Fibroblast of the aortic adventitia (primary cell): ENCODE data around the gene SMIM8. TPM values are rescaled to one million over a fixed set of nuclear protein-coding genes. Genes with fewer than 3 reads are reported as not detected.

Experiments
- DNase-seq: peaks from one replicate; pipeline ENCODE4 v3.0.0-alpha.2; 2010; ENCODE audit warnings: low read depth
- H3K4me3 ChIP-seq: 2 replicates; pipeline ENCODE4 v1.5.1; 2011; ENCODE audit warnings: low read depth, mild to moderate bottlenecking, control low read depth, low read length, moderate library complexity
- CTCF ChIP-seq: IDR thresholded peaks from 2 replicates; pipeline ENCODE4 v1.5.1; 2011; ENCODE audit warnings: mild to moderate bottlenecking, low read length, control low read depth, inconsistent platforms; ENCODE audit not compliant: insufficient read depth
- total RNA-seq: library from RNA; depleted of rRNA; stranded (reverse); fragments of >200 nt; gene quantifications from 2 replicates; pipeline ENCODE4 v1.2.3, GENCODE V29; 2012; ENCODE audit warnings: low replicate concordance

SMIM8 gene
- total RNA-seq, 1 donor = 9.7 TPM

GRCh38 chr6:87333591-87334181, 11.3 kb downstream of the SMIM8 start:
- peak; percentile 34 for DNase-seq
- H3K4me3 ChIP-seq = no peak overlapping the region
- no peak for TF ChIP-seq CTCF

GRCh38 chr6:87334683-87335082, 12.3 kb downstream of the SMIM8 start:
- H3K4me3 ChIP-seq = no peak overlapping the region
- peak; percentile 23 for DNase-seq
- TF ChIP-seq CTCF = no peak

GRCh38 chr6:87336367-87336766, 14.0 kb downstream of the SMIM8 start:
- DNase-seq = no peak
- H3K4me3 ChIP-seq = no peak overlapping the region
- no peak for TF ChIP-seq CTCF

- DNase-seq = no peak
- TF ChIP-seq CTCF = no peak
- H3K4me3 ChIP-seq = no peak overlapping the region
These were observed 17.8 kb downstream of the SMIM8 start for GRCh38 chr6:87340230-87340629.

GRCh38 chr6:87341158-87341557, 18.8 kb downstream of the SMIM8 start:
- no peak for TF ChIP-seq CTCF
- no peak for DNase-seq
- H3K4me3 ChIP-seq = no peak overlapping the region

- TF ChIP-seq CTCF = no peak
- DNase-seq = no peak
- no peak overlapping the region for H3K4me3 ChIP-seq
These were observed 19.5 kb downstream of the SMIM8 start for GRCh38 chr6:87341899-87342298.

- DNase-seq = no peak
- no peak for TF ChIP-seq CTCF
- H3K4me3 ChIP-seq = no peak overlapping the region
These were observed 20.4 kb downstream of the SMIM8 start for GRCh38 chr6:87342829-87343228.
